HG03521 (cell line): ENCODE results near the gene BCL11B.
"Not testable (repeated sequence)": the region's sequence is repeated elsewhere in the genome, so short reads cannot be mapped to it uniquely, and the experiment has no call there.

Source experiments
- ATAC-seq: cut with Tn5 transposase; IDR thresholded peaks from one replicate; pipeline ENCODE4 v1.9.1; 2021; ENCODE audit warnings: mild to moderate bottlenecking, moderate library complexity; ENCODE audit not compliant: unreplicated experiment

The BCL11B gene

DNA sequence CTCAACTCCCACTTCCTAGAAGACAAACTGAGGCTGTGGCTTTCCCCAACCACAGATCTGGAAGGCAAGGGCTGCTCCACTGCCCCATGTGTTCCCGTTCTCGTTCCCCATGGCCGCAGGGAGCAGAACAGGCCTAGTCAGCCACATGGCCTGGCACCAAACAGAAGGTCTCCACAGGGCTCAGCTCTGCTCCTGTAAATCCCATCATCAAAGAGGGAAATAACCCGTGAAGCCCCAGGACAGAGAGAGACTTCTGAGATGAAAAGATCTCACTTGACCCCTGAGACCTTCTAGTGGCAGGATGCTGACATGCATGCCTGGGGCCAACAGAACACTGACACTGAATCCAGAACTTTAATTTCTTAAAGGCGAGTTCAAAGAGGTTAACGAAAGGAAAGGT, 68.9 kb downstream of the BCL11B start:
- no peak for ATAC-seq

GRCh38 chr14:99202516-99202915, 69.5 kb downstream of the BCL11B start:
- no peak for ATAC-seq

- no peak for ATAC-seq
Observed at GRCh38 chr14:99201351-99202073, 70.5 kb downstream of the BCL11B start.

- ATAC-seq, result no peak
Observed at GRCh38 chr14:99200654-99201005, 71.4 kb downstream of the BCL11B start.

- ATAC-seq, result no peak
Observed at GRCh38 chr14:99199846-99200653, 71.9 kb downstream of the BCL11B start.

GRCh38 chr14:99198746-99199502, 73.1 kb downstream of the BCL11B start:
- ATAC-seq, result no peak

GRCh38 chr14:99196310-99196650, 75.7 kb downstream of the BCL11B start:
- ATAC-seq, result no peak

- no peak for ATAC-seq
Observed at GRCh38 chr14:99195602-99196309, 76.2 kb downstream of the BCL11B start.

GRCh38 chr14:99194736-99195135, 77.3 kb downstream of the BCL11B start:
- no peak for ATAC-seq

GRCh38 chr14:99194136-99194535, 77.9 kb downstream of the BCL11B start:
- ATAC-seq, result no peak

DNA sequence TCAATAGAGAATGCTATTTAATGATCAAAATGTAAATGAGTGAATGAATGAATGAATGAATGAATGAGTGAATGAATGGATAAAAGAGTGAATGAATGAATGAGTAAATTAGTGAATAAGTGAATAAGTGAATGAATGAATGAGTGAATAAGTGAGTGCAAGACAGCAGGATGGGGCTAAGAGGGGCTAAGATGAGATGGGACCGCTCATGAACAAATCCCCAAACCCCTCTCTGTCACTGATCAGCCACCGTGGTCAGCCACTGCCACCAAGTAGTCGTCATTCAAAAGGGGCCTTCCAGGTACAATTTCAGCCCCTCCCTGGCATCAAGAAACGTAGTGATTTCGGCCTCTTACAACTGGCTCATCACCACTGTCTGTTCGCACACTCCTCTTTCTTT, 79.2 kb downstream of the BCL11B start:
- no peak for ATAC-seq

- ATAC-seq, result no peak
Observed at GRCh38 chr14:99192028-99192621, 79.9 kb downstream of the BCL11B start.

GRCh38 chr14:99191395-99192027, 80.5 kb downstream of the BCL11B start:
- no peak for ATAC-seq

DNA sequence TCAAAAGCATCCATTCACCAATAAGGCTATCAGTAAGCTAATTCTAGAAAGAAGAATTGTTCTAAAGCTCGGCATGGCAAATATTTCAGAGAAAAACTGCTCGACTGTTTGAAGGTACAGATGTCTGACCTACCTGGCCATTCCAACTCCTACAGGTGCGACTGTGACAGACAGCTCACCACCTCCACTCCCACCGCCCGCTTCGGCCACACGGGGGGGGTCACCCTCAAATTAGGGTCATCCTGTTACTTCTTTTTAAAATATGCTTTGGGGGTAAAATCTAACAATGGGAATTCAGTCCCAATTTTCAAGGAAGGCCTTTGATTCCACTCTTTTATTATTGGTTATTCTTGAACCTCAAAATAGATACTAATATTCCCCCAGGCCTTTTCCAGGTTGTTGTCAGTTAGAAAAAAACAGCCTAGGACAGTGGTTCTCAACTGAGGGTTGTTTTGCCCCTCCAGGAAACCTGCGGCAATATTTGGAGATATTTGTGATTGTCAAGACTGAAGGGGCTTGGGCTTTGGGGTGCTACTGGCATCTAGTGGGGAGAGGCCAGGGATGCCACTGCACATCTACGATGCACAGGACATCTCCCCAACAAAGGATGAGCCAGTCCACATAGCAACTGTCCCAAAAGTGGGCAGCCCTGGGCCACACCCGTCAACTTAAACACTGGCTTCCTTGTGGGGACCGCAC, 81.2 kb downstream of the BCL11B start:
- ATAC-seq, result no peak

DNA sequence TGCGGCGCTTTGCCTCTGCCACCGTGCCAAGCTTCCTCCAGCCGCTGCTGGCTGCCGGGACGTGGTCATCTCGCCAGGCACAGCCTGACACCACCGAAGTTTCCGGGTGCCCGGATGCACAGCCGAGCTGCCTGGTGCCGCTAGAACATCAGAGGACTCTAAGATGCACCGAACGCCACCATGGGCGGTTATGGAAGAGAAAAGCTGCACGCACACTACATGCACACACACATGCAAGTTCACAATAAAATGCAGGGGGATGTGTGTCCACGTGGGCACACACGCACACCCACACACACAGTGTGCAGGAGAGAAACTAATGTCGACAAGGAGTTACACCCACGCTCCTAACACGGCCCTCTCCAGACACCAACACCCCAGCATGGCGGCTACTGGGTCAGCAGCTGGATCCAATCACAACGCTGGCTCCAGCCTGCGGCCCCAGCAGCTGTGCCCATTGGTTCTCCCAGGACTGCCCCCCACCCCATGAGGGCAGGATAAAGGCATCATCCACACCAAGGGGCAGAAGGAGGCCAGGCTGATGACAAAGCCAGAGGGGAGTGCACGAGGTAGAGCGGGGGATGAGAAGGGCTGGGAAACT, 82.7 kb downstream of the BCL11B start:
- no peak for ATAC-seq

GRCh38 chr14:99188731-99189191, 83.2 kb downstream of the BCL11B start:
- ATAC-seq, result no peak

- ATAC-seq, result no peak
Observed at GRCh38 chr14:99187858-99188257, 84.1 kb downstream of the BCL11B start.

DNA sequence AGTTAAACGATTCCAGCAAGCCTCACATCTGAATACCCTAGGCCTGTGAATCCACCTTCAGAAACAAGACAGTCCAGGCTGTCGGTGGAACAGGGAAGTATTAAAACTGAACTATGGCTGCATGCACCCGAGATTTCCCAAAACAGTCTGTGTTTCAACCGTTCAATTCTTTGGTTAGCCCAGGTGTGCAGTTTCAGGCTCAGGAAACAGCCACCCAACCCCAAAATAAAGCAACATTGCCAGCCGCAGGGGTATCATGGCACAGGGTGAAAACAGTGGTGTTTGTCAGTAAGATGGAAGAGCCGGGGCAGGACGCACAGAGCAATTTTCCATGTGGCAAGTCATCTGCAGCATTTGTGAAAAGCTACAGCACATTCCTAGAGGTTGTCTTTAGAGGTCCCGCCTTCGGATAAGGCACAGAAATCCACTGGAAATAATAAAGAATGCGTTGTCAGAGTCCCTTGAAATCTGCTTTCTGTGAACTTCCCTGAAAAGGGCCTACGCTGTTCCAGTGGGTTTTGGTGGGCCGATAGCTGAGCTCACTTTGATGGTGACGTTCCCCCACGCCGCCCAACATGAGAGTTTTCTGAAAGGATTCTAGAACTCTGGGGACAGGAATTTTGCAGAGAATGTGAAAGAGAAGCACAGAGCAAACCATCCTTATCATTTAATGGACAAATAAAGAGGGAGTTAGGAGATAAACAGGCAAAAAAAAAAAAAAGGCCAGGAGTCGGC, 84.9 kb downstream of the BCL11B start:
- ATAC-seq, result no peak

DNA sequence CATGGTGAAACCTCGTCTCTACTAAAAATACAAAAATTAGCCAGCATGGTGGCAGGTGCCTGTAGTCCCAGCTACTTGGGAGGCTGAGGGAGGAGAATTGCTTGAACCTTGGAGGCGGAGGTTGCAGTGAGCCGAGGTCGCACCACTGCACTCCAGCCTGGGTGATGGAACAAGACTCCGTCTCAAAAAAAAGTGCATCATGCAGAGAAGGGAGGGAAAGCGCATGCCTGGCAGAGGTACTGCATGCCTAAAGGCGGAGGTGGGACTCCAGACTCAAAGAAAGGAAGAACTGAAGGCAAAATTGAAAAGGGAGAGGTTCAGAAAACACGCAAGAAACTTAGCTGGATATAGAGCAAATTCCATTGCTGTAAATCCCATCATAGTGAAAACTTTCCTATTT, 85.7 kb downstream of the BCL11B start:
- not testable (repeated sequence) for ATAC-seq
